Stimulated activated CD4-positive, alpha-beta T cell treated with anti-CD3 and anti-CD28 coated beads, Interleukin-12 subunit alpha, Interleukin-12 subunit beta, amount 100 ng/mL, for 4 hours (primary cell): ENCODE measurements around the gene GRB10.
"Not testable (repeated sequence)": the region's sequence is repeated elsewhere in the genome, so short reads cannot be mapped to it uniquely, and the experiment has no call there.

Experiments
- DNase-seq: peaks from one replicate; pipeline ENCODE4 v3.0.0-alpha.2; 2020

GRB10 gene

GRCh38 chr7:50775836-50776235, 6.9 kb downstream of the GRB10 start:
- DNase-seq, result no peak

- no peak for DNase-seq
These were observed 7.5 kb downstream of the GRB10 start for GRCh38 chr7:50775231-50775630.

- DNase-seq, result no peak
These were observed 8.4 kb downstream of the GRB10 start for GRCh38 chr7:50774319-50774718.

GRCh38 chr7:50773071-50773470, 9.6 kb downstream of the GRB10 start:
- DNase-seq, result not testable (repeated sequence)

GRCh38 chr7:50771120-50772002, 11.3 kb downstream of the GRB10 start:
- DNase-seq, result no peak

- no peak for DNase-seq
These were observed 13.9 kb downstream of the GRB10 start for GRCh38 chr7:50768485-50769474.

- no peak for DNase-seq
These were observed 15.9 kb downstream of the GRB10 start for GRCh38 chr7:50766849-50767207.

- DNase-seq, result no peak
These were observed 16.4 kb downstream of the GRB10 start for GRCh38 chr7:50766106-50766848.

GRCh38 chr7:50762337-50762736, 20.4 kb downstream of the GRB10 start:
- DNase-seq, result no peak

- DNase-seq, result no peak
These were observed 21.0 kb downstream of the GRB10 start for GRCh38 chr7:50761713-50762112.

GRCh38 chr7:50757703-50758390, 24.8 kb downstream of the GRB10 start:
- no peak for DNase-seq

- DNase-seq, result no peak
These were observed 26.5 kb downstream of the GRB10 start for GRCh38 chr7:50756180-50756579.

GRCh38 chr7:50754684-50755083, 28.0 kb downstream of the GRB10 start:
- no peak for DNase-seq

- no peak for DNase-seq
These were observed 28.5 kb downstream of the GRB10 start for GRCh38 chr7:50754241-50754640.

- DNase-seq, result no peak
These were observed 30.3 kb downstream of the GRB10 start for GRCh38 chr7:50752422-50752821.

GRCh38 chr7:50751146-50751545, 31.6 kb downstream of the GRB10 start:
- no peak for DNase-seq

GRCh38 chr7:50749896-50750295, 32.8 kb downstream of the GRB10 start:
- no peak for DNase-seq

GRCh38 chr7:50748472-50748871, 34.2 kb downstream of the GRB10 start:
- DNase-seq, result no peak

- no peak for DNase-seq
These were observed 36.9 kb downstream of the GRB10 start for GRCh38 chr7:50745835-50746234.

- DNase-seq, result no peak
These were observed 37.4 kb downstream of the GRB10 start for GRCh38 chr7:50745336-50745735.

- DNase-seq, result no peak
These were observed 38.8 kb downstream of the GRB10 start for GRCh38 chr7:50743893-50744292.

GRCh38 chr7:50743016-50743415, 39.7 kb downstream of the GRB10 start:
- no peak for DNase-seq
